H1 (cell line): ENCODE measurements around the gene MYOCD. TPM values are rescaled to one million over a fixed set of nuclear protein-coding genes. Genes with fewer than 3 reads are reported as not detected.

ENCODE experiments used
- CTCF ChIA-PET: fragments of 300-600 bp; sonication (Branson Sonifier 250); formaldehyde crosslinking; loops from one replicate; lab custom pipeline; 2021; ENCODE audit not compliant: partially characterized antibody; lab: Charles Lee
- POLR2A ChIA-PET: fragments of 300-600 bp; sonication (Branson Sonifier 250); formaldehyde crosslinking; loops from one replicate; lab custom pipeline; 2021; ENCODE audit warnings: inconsistent platforms; ENCODE audit not compliant: partially characterized antibody; lab: Charles Lee
- DNase-seq, 2 experiments: peaks; one replicate each; pipeline versions ENCODE4 v3.0.0 to v3.0.0-alpha.2; 2010 to 2022; ENCODE audit warnings: low spot score in 2 of 2, low read depth in 1 of 2, mixed read lengths in 1 of 2
- FAIRE-seq: peaks from 2 replicates; lab custom pipeline; 2011; peaks lifted over from hg19 to GRCh38; lab: Jason Lieb, UNC
- H2AFZ ChIP-seq: 2 replicates; pipeline ENCODE4 v1.8.1; 2012; ENCODE audit warnings: low read length, inconsistent platforms
- H2AK5ac ChIP-seq: 2 replicates; pipeline ENCODE4 v1.6.1; 2013; ENCODE audit warnings: low read depth, low read length
- H2BK120ac ChIP-seq: replicated peaks from 2 replicates; pipeline ENCODE3; 2013; ENCODE audit warnings: low read depth, low read length, inconsistent platforms
- H2BK12ac ChIP-seq: 2 replicates; pipeline ENCODE4 v1.6.1; 2013; ENCODE audit warnings: low read depth, low read length
- H2BK15ac ChIP-seq: 2 replicates; pipeline ENCODE4 v1.6.1; 2013; ENCODE audit warnings: low read length
- H2BK20ac ChIP-seq: 2 replicates; pipeline ENCODE4 v1.6.1; 2013; ENCODE audit warnings: low read length
- H2BK5ac ChIP-seq: 2 replicates; pipeline ENCODE4 v1.6.1; 2013; ENCODE audit warnings: low read depth, low read length
- H3K14ac ChIP-seq: 2 replicates; pipeline ENCODE4 v1.6.1; 2013; ENCODE audit warnings: inconsistent platforms; ENCODE audit not compliant: insufficient read length
- H3K18ac ChIP-seq: 2 replicates; pipeline ENCODE4 v1.6.1; 2013; ENCODE audit warnings: low read length; ENCODE audit errors: extremely low read depth
- H3K23ac ChIP-seq: 2 replicates; pipeline ENCODE4 v1.6.1; 2013; ENCODE audit warnings: inconsistent platforms; ENCODE audit not compliant: insufficient read length
- H3K23me2 ChIP-seq: 2 replicates; pipeline ENCODE4 v1.6.1; 2013; ENCODE audit warnings: low read depth, low read length
- H3K27ac ChIP-seq: 2 replicates; pipeline ENCODE4 v1.6.1; 2011; ENCODE audit warnings: low read depth, low read length, inconsistent platforms
- H3K27me3 ChIP-seq, 4 experiments: replicated peaks in 1 of 4; 1 replicate in 1 of 4; 2 replicates in 3 of 4; pipeline versions ENCODE4 v1.6.1 to v1.8.1; 2011 to 2013; ENCODE audit warnings: low read length in 3 of 4, mild to moderate bottlenecking in 3 of 4, inconsistent platforms in 2 of 4, mixed read lengths in 2 of 4, moderate library complexity in 1 of 4; ENCODE audit not compliant: control insufficient read depth in 3 of 4, insufficient read depth in 3 of 4; ENCODE audit errors: extremely low read depth in 1 of 4
- H3K36me3 ChIP-seq, 4 experiments: 2 replicates each; pipeline versions ENCODE4 v1.6.1 to v1.8.1; 2011 to 2013; ENCODE audit warnings: mild to moderate bottlenecking in 4 of 4, low read length in 3 of 4, moderate library complexity in 2 of 4, control low read depth in 1 of 4, inconsistent platforms in 1 of 4; ENCODE audit not compliant: insufficient read depth in 4 of 4, control insufficient read depth in 2 of 4
- H3K4ac ChIP-seq: replicated peaks from 2 replicates; pipeline ENCODE3; 2013; ENCODE audit warnings: low read length, low read depth, mixed read lengths, inconsistent platforms; ENCODE audit not compliant: insufficient read length
- H3K4me1 ChIP-seq, 4 experiments: replicated peaks in 1 of 4; 1 replicate in 1 of 4; 2 replicates in 3 of 4; pipeline versions ENCODE4 v1.6.1 to v1.8.1; 2011 to 2013; ENCODE audit warnings: low read length in 3 of 4, inconsistent platforms in 2 of 4, mixed read lengths in 1 of 4; ENCODE audit not compliant: insufficient read depth in 4 of 4, control insufficient read depth in 3 of 4
- H3K4me2 ChIP-seq, 2 experiments: 2 replicates each; pipeline versions ENCODE4 v1.6.1 to v1.8.1; 2011 to 2013; ENCODE audit warnings: low read depth in 2 of 2, low read length in 2 of 2, control low read depth in 1 of 2, inconsistent platforms in 1 of 2, mild to moderate bottlenecking in 1 of 2; ENCODE audit not compliant: insufficient read depth in 1 of 2
- H3K4me3 ChIP-seq, 4 experiments: fragments of 200-600, 300-600 bp in 1 of 4; sonication (generic), shearing (Covaris generic), sonication (Bioruptor Twin) in 1 of 4; 2 replicates each; pipeline versions ENCODE4 v1.5.1 to v1.8.1; 2011 to 2016; ENCODE audit warnings: low read length in 4 of 4, low read depth in 3 of 4, control low read depth in 2 of 4, inconsistent platforms in 2 of 4, mild to moderate bottlenecking in 2 of 4, mixed read lengths in 1 of 4, moderate library complexity in 1 of 4; ENCODE audit not compliant: insufficient read depth in 2 of 4; ENCODE audit errors: extremely low read depth in 1 of 4
- H3K56ac ChIP-seq: replicated peaks from 2 replicates; pipeline ENCODE3; 2013; ENCODE audit warnings: low read depth, mild to moderate bottlenecking, mixed read lengths, low read length, inconsistent platforms; ENCODE audit not compliant: insufficient read length
- H3K79me1 ChIP-seq: 2 replicates; pipeline ENCODE4 v1.6.1; 2013; ENCODE audit warnings: low read depth, low read length, control low read depth
- H3K79me2 ChIP-seq, 2 experiments: 2 replicates each; pipeline versions ENCODE4 v1.6.1 to v1.8.1; 2012 to 2013; ENCODE audit warnings: low read length in 2 of 2, mild to moderate bottlenecking in 2 of 2, inconsistent platforms in 1 of 2; ENCODE audit not compliant: insufficient read depth in 2 of 2, control insufficient read depth in 1 of 2
- H3K9ac ChIP-seq, 4 experiments: replicated peaks in 1 of 4; 1 replicate in 1 of 4; 2 replicates in 3 of 4; pipeline versions ENCODE4 v1.6.1 to v1.8.1; 2011 to 2013; ENCODE audit warnings: low read depth in 3 of 4, low read length in 3 of 4, control low read depth in 2 of 4, mild to moderate bottlenecking in 2 of 4, moderate library complexity in 2 of 4, inconsistent platforms in 1 of 4; ENCODE audit errors: extremely low read depth in 1 of 4
- H3K9me3 ChIP-seq, 2 experiments: 2 replicates each; pipeline versions ENCODE4 v1.6.1 to v1.8.1; 2012 to 2013; ENCODE audit warnings: mild to moderate bottlenecking in 2 of 2, moderate library complexity in 2 of 2, control low read depth in 1 of 2, inconsistent platforms in 1 of 2, low read depth in 1 of 2, low read length in 1 of 2, mixed read lengths in 1 of 2; ENCODE audit not compliant: insufficient read depth in 2 of 2
- H4K20me1 ChIP-seq, 2 experiments: replicated peaks in 1 of 2; 2 replicates each; pipeline versions ENCODE3 to v1.8.1; 2011 to 2013; ENCODE audit warnings: inconsistent platforms in 2 of 2, low read length in 2 of 2, mild to moderate bottlenecking in 1 of 2; ENCODE audit not compliant: insufficient read depth in 2 of 2, control insufficient read depth in 1 of 2
- H4K5ac ChIP-seq: 2 replicates; pipeline ENCODE4 v1.6.1; 2013; ENCODE audit warnings: low read length, low read depth, mixed read lengths, inconsistent platforms; ENCODE audit not compliant: insufficient read length
- H4K8ac ChIP-seq: 2 replicates; pipeline ENCODE4 v1.8.0; 2013; ENCODE audit warnings: mild to moderate bottlenecking, moderate library complexity, low read length, inconsistent platforms; ENCODE audit not compliant: insufficient read depth; ENCODE audit errors: extremely low read depth
- H4K91ac ChIP-seq: replicated peaks from 2 replicates; pipeline ENCODE3; 2013; ENCODE audit warnings: low read length, mixed read lengths, inconsistent platforms; ENCODE audit not compliant: insufficient read length
- CHD1 ChIP-seq: IDR thresholded peaks from 2 replicates; pipeline ENCODE4 v1.6.1; 2012; ENCODE audit warnings: low read depth, low read length, improper control_type of control experiment
- CHD2 ChIP-seq: IDR thresholded peaks from 2 replicates; pipeline ENCODE4 v1.6.1; 2012; ENCODE audit warnings: low read length, improper control_type of control experiment
- CTBP2 ChIP-seq: IDR thresholded peaks from 2 replicates; pipeline ENCODE4 v1.7.0; 2011; ENCODE audit warnings: borderline replicate concordance, mild to moderate bottlenecking, moderate library complexity, mixed read lengths, low read length; ENCODE audit not compliant: insufficient read depth, insufficient read length
- EP300 ChIP-seq, 2 experiments: IDR thresholded peaks; 1 replicate in 1 of 2; 2 replicates in 1 of 2; pipeline ENCODE4 v1.6.1; 2011 to 2012; ENCODE audit warnings: low read depth in 2 of 2, low read length in 2 of 2, mild to moderate bottlenecking in 2 of 2, borderline replicate concordance in 1 of 2, inconsistent platforms in 1 of 2, moderate library complexity in 1 of 2
- FOSL1 ChIP-seq: IDR thresholded peaks from 2 replicates; pipeline ENCODE4 v1.6.1; 2011; ENCODE audit warnings: mild to moderate bottlenecking, low read depth, low read length, moderate library complexity; ENCODE audit not compliant: insufficient read depth
- GABPA ChIP-seq: IDR thresholded peaks from 2 replicates; pipeline ENCODE4 v1.6.1; 2011; ENCODE audit warnings: mild to moderate bottlenecking, low read length, moderate library complexity, borderline replicate concordance; ENCODE audit not compliant: insufficient read depth
- KDM5A ChIP-seq: fragments of 200-600 bp; IDR thresholded peaks from 2 replicates; pipeline ENCODE4 v1.7.1; 2012; ENCODE audit warnings: mild to moderate bottlenecking, low read length, inconsistent platforms, mixed read lengths
- SIX5 ChIP-seq: IDR thresholded peaks from 2 replicates; pipeline ENCODE4 v1.6.1; 2011; ENCODE audit warnings: mild to moderate bottlenecking, low read depth, low read length
- SRF ChIP-seq: IDR thresholded peaks from 2 replicates; pipeline ENCODE4 v1.6.1; 2011; ENCODE audit warnings: mild to moderate bottlenecking, low read depth, low read length, moderate library complexity
- SUZ12 ChIP-seq: fragments of 200-600 bp; sonication (generic); IDR thresholded peaks from 2 replicates; pipeline ENCODE4 v1.6.1; 2012; ENCODE audit warnings: mild to moderate bottlenecking, inconsistent platforms, low read length, moderate library complexity, mixed read lengths
- TAF7 ChIP-seq: optimal IDR thresholded peaks from 2 replicates; pipeline ENCODE3; 2011; ENCODE audit warnings: low read depth, mild to moderate bottlenecking, inconsistent platforms, low read length, moderate library complexity, borderline replicate concordance
- WGBS, 2 experiments: shearing (Covaris generic) in 1 of 2; methylation state at CpG; one replicate each; pipeline versions ENCODE4 v1.1.6 to v1.1.7; 2013 to 2015; ENCODE audit warnings: low lambda C conversion rate in 2 of 2, mixed read lengths in 2 of 2, inconsistent platforms in 1 of 2, low coverage in 1 of 2, missing lambda C conversion rate in 1 of 2; ENCODE audit not compliant: insufficient replicate concordance in 2 of 2, insufficient coverage in 1 of 2, insufficient read length in 1 of 2; ENCODE audit errors: extremely low coverage in 1 of 2, missing lambda C conversion rate in 1 of 2; 5-methylcytosine and 5-hydroxymethylcytosine counted together
- polyA plus RNA-seq, 7 experiments: library from polyadenylated mRNA; depleted of rRNA in 3 of 7; stranded (reverse) in 5 of 7; unstranded in 2 of 7; fragments of >200 nt in 5 of 7; fragments of 200-250 nt in 2 of 7; gene quantifications; 1 replicate in 5 of 7; 2 replicates in 1 of 7; 4 replicates in 1 of 7; pipeline versions ENCODE4 v1.2.1 to v1.2.3, GENCODE V29; 2011 to 2013; ENCODE audit warnings: missing spikeins in 2 of 7, mixed read lengths in 2 of 7
- total RNA-seq: library from RNA; stranded (reverse); fragmentation: NEBNext Ultra II Directional; extraction: Animal tissue kit (Norgen Biotek cat#: 25700); gene quantifications from 2 replicates; pipeline ENCODE4 v1.2.1, GENCODE V29; 2021

The MYOCD gene
- total and polyA plus RNA-seq, 2 of the 8 experiments (the other 6 are each of a cell fraction or from before 2014, with no cell fraction given) = 0.30 to 4.9 TPM

DNA sequence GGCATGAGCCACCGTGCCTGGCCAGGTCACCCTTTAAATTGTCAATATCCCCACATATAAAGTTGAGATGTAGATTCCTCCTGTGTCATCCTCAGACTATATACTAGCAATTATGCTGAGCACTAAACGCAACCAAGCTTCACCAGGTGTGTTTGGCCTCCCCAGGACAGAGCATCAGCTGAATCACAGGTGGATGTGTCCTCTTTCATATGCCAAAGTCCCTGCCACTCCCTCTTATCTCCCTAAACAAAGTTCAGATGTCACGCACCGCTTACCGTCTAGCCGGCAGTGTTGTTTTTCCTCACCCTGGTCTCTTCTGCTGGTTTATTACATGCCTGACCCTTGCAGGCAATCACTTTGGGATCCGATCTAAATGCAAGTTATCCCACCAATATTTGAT is 79.8 kb downstream of the MYOCD start:
- no peak overlapping the region for H3K56ac ChIP-seq
- no peak overlapping the region for H2AFZ ChIP-seq
- no peaks in the 10 kb centered on the region for H3K23me2 ChIP-seq
- no peaks in the 10 kb centered on the region for H4K20me1 ChIP-seq
- no peak overlapping the region for H2BK12ac ChIP-seq
- no peak overlapping the region for H2BK5ac ChIP-seq
- H3K9me3 ChIP-seq = no peaks in the 10 kb centered on the region
- H3K27me3 ChIP-seq = no peaks in the 10 kb centered on the region
- no peak overlapping the region for H3K4ac ChIP-seq
- H3K36me3 ChIP-seq = no peaks in the 10 kb centered on the region
- H3K23ac ChIP-seq = no peak overlapping the region
- no peak overlapping the region for H2BK120ac ChIP-seq
- no peak overlapping the region for H2BK15ac ChIP-seq
- no peak for FAIRE-seq
- no peak overlapping the region for H4K5ac ChIP-seq
- TF ChIP-seq SRF (no peak), EP300 (IDR thresholded peaks at IDR 0.05; ENCODE audit: borderline replicate concordance in 1 of 2, low read depth in 2 of 2, low read length in 2 of 2) (no peak), CTBP2 (no peak), CHD1 (no peak), KDM5A (no peak), CHD2 (no peak), TAF7 (no peak), FOSL1 (no peak), SIX5 (no peak), SUZ12 (no peak), GABPA (no peak)
- H3K79me1 ChIP-seq = no peaks in the 10 kb centered on the region
- no peak overlapping the region for H2AK5ac ChIP-seq
- no peak for DNase-seq
- CTCF ChIA-PET = no interaction called here
- H3K4me1 ChIP-seq = peaks cover 0 to 3% (median 0%) of the 10 kb centered on the region in 4 experiments; a peak in 1 of 7 replicates
- no peak overlapping the region for H4K91ac ChIP-seq
- POLR2A ChIA-PET = no interaction called here
- 97% methylated on average over 7 of the region's 7 CpGs; no CpG with 5 or more reads in 1 of the 2 experiments for WGBS, 2 experiments
- no peak overlapping the region for H3K18ac ChIP-seq
- no peak overlapping the region for H3K4me2 ChIP-seq
- no peaks in the 10 kb centered on the region for H3K79me2 ChIP-seq
- no peak overlapping the region for H3K14ac ChIP-seq
- H3K4me3 ChIP-seq = no peak overlapping the region
- no peak overlapping the region for H3K27ac ChIP-seq
- H2BK20ac ChIP-seq = no peak overlapping the region
- no peak overlapping the region for H4K8ac ChIP-seq
- H3K9ac ChIP-seq = no peak overlapping the region
